Measurements from ENCODE around the gene PIGZ.
"Not testable (repeated sequence)": the region's sequence is repeated elsewhere in the genome, so short reads cannot be mapped to it uniquely, and the experiment has no call there.

The PIGZ gene

DNA sequence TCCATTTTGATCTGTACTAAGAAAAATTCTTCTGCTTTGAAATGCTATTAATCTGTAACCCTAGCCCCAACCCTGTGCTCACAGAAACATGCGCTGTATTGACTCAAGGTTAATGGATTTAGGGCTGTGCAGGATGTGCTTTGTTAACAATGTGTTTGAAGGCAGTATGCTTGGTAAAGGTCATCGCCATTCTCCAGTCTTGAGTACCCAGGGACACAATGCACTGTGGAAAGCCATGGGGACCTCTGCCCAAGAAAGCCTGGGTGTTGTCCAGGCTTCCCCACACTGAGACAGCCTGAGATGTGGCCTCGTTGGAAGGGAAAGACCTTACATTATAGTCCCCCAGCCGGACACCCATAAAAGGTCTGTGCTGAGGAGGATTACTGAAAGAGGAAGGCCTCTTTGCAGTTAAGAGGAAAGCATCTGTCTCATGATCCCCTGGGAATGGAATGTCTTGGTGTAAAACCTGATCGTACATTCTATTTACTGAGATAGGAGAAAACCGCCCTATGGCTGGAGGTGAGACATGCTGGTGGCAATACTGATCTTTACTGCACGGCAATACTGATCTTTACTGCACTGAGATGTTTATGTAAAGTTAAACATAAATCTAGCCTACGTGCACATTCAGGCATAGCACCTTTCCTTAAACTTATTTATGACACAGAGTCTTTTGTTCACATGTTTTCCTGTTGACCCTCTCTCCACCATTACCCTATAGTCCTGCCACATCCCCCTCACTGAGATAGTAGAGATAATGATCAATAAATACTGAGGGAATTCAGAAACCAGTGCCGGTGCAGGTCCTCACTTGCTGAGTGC lies 6.3 kb downstream of the PIGZ start:
- no peak for DNase-seq (ENCODE audit: low read depth in 1 of 2, low spot score in 1 of 2)

- no peak for DNase-seq (ENCODE audit: low read depth in 1 of 2, low spot score in 1 of 2)
Measured at GRCh38 chr3:196954832-196955231, 13.8 kb downstream of the PIGZ start.

DNA sequence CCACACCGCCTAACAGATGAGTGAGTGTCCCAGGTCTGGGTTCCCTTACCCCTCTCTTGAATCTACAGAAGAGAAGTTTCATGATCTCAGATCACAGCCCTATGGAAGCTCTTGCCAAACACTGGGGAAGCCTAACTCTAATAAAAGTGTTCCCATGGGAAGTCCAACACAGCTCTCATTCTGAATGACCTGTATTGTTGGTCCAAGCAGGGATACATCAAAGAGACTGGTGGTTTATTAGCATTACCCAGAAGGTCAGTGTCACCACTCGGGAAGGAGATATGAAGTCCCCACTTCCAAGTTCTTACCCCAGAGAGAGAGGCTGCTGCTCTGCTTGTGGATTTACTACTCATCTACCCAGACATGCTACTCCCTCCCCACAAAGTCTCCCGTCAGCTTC lies 17.3 kb downstream of the PIGZ start:
- DNase-seq (ENCODE audit: low read depth in 1 of 2, low spot score in 1 of 2) = no peak

DNA sequence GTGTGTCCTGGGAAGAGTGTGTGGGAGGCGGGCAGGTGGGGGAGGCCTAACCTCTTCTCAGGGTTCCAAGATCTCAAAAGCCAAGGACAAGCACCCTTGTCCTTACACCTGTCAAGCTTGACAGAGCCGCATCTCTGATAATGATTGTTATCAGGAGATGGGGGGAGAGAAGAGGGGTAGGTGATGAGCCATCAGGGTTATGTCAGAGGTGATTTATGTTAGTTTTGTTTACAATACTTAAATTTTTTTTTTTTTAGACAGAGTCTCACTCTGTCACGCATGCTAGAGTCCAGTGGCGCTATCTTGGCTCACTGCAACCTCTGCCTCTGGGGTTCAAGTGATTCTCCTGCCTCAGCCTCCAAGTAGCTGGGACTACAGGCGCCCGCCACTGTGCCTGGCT lies 18.9 kb downstream of the PIGZ start:
- no peak for DNase-seq (ENCODE audit: low read depth in 1 of 2, low spot score in 1 of 2)

DNA sequence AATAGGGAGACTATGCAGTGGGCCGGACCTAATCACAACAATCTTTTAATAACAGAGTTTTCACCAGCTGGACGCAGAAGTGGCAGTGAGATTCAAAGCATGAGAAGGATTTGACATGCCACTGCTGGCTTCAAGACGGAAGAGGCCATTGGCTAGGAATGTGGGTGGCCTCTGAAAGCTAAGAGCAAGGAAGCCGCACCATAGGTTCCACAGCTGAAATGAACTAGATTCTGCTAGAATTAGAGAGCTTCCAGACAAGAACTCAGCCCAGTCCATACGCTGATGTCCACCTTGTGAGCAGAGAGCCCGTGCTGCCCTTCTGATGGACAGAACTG lies 19.4 kb downstream of the PIGZ start:
- no peak for DNase-seq (ENCODE audit: low read depth in 1 of 2, low spot score in 1 of 2)

DNA sequence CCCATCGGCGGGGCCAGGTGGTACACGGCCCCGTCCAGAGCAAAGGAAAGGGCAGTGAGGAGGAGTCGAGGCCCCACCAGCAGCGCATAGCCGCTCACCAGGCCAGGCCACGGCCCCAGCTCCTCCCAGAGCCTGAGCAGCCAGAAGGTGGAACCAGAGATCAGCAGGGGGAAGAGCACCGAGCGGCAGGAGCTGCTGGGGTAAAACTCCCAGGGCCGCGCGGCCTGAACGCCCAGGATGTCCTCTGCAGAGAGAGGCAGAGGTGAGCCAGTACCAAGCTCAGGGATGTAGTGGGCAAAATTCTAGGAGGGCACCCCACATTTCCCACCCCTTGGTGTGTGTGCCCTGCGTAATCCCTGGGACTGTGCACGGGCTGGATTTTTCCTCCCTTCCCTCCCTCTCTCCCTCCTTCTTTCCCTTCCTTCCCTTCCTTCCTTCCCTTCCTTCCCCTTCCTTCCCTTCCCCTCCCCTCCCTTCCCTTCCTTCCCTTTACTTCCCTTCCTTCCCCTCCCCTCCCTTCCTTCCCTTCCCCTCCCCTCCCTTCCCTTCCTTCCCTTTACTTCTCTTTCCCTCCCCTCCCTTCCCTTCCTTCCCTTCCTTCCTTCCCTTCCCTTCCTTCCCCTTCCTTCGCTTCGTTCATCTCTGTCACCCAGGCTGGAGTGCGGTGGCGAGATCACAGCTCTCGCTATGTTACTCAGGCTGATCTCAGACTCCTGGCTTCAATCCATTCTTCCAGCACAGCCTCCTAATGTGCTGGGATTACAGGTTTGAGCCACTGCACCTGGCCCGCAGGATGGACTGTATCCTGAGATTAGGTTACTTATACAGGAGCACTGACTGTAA lies 20.0 kb downstream of the PIGZ start:
- DNase-seq (ENCODE audit: low read depth in 1 of 2, low spot score in 1 of 2) = no peak

DNA sequence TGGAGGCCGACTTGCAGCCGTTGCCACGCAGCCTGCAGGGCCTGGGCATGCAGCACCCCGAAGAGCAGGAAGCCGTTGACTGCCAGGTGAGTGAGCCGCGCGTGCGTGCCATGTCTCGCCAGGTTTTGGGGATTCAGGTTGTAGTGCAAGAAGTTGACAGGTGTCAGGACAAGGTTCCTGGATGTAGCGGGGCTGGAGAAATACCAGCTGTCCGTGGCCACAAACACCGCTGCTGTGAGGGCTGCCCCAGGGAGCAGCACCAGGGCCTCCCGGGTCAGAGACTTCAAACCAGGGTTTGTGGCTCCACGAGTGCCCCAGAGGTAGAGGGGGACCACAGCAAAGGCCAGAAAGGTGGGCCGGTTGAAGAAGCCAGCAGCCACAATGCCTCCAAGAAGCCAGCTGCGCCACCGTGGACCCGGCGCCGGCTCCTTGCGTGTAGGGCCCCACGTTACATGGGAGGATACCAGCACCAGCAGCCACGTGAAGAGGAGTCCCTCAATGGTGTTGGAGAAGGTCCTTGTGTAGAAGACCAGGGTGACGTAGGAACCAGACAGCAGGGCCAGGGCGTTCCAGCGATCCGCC lies 20.7 kb downstream of the PIGZ start:
- no peak for DNase-seq (ENCODE audit: low read depth in 1 of 2, low spot score in 1 of 2)

GRCh38 chr3:196947136-196947859 lies 21.3 kb downstream of the PIGZ start:
- no peak for DNase-seq (ENCODE audit: low read depth in 1 of 2, low spot score in 1 of 2)

GRCh38 chr3:196944037-196944790 lies 24.4 kb downstream of the PIGZ start:
- DNase-seq (ENCODE audit: low read depth in 1 of 2, low spot score in 1 of 2) = not testable (repeated sequence)

GRCh38 chr3:196942915-196943277 lies 25.7 kb downstream of the PIGZ start:
- no peak for DNase-seq (ENCODE audit: low read depth in 1 of 2, low spot score in 1 of 2)

GRCh38 chr3:196942226-196942914 lies 26.3 kb downstream of the PIGZ start, which contains the start of gene NCBP2:
NCBP2 (minus strand) TSS chr3:196942528; CDS start chr3:196942503, 25 bp downstream.
- DNase-seq (ENCODE audit: low read depth in 1 of 2, low spot score in 1 of 2) = peak; percentile 99 to 100

GRCh38 chr3:196941729-196942225 lies 26.9 kb downstream of the PIGZ start:
- peak; percentile 52 to 56 for DNase-seq (ENCODE audit: low read depth in 1 of 2, low spot score in 1 of 2)

GRCh38 chr3:196938576-196938975 lies 30.1 kb downstream of the PIGZ start:
- DNase-seq (ENCODE audit: low read depth in 1 of 2, low spot score in 1 of 2) = no peak

- DNase-seq (ENCODE audit: low read depth in 1 of 2, low spot score in 1 of 2) = no peak
Measured at GRCh38 chr3:196938124-196938523, 30.5 kb downstream of the PIGZ start.

DNA sequence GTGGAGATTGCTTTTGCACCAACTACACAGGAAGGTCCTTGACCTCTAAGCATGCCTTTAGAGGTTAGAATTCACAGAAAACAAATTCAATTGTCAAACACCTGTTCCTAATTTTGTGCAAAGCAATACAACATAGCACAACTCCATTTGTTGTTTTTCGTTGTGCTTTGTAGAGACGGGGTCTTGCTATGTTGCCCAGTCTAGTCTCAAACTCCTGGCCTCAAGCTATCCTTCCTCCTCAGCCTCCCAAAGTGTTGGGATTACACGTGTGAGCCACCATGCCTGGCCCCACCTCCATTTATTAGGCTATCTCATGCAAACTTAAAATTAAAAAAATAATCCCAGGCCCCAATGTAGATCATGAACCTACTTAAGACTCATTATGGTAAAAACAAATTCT lies 32.3 kb downstream of the PIGZ start:
- no peak for DNase-seq (ENCODE audit: low read depth in 1 of 2, low spot score in 1 of 2)

GRCh38 chr3:196932600-196932999 lies 36.0 kb downstream of the PIGZ start:
- DNase-seq (ENCODE audit: low read depth in 1 of 2, low spot score in 1 of 2) = no peak

DNA sequence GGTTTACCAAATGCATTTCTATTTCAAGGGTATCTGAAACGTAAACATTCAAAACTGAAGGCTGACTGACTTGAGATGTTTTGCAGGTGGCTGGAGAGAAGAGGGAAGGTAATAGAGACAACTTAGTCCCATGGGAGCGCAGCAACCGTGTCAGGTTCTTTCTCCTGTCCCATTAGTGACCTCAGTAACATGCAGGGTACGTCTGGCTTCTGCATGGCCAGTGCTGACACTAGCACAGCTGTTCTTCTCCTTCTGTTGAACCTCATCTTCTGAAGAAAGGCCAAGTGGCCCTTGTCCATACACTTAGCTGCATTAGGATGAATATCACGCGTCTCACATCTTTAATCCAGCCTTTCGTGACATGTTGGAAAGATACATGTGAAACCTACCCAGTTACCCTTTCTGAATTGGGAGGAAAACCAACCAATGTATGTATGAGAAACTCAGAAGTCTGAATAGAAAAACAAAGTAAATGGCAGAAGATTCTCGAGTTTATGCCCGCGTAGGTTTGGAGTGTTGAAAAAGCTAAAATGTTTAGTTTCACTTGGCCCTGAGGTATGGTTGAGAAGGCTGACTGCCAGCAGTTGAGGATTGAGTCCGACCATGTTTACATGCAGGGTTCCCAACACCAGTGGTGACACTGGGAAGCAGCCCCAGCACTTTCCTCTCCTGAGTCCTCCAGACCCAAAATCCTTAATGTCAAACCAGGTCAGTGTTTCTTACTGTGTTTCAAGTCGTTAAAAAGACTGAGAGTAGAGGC lies 36.6 kb downstream of the PIGZ start:
- DNase-seq (ENCODE audit: low read depth in 1 of 2, low spot score in 1 of 2) = no peak

- DNase-seq (ENCODE audit: low read depth in 1 of 2, low spot score in 1 of 2) = no peak
Measured at GRCh38 chr3:196931157-196931556, 37.5 kb downstream of the PIGZ start.
